ENCODE measurements around the gene LRRN4CL. TPM values are rescaled to one million over a fixed set of nuclear protein-coding genes. Genes with fewer than 3 reads are reported as not detected.

Gene LRRN4CL
- total and polyA plus RNA-seq, 2 of the 8 experiments (the other 6 are each of a cell fraction or from before 2014, with no cell fraction given), result 0.05 to 0.26 TPM

DNA sequence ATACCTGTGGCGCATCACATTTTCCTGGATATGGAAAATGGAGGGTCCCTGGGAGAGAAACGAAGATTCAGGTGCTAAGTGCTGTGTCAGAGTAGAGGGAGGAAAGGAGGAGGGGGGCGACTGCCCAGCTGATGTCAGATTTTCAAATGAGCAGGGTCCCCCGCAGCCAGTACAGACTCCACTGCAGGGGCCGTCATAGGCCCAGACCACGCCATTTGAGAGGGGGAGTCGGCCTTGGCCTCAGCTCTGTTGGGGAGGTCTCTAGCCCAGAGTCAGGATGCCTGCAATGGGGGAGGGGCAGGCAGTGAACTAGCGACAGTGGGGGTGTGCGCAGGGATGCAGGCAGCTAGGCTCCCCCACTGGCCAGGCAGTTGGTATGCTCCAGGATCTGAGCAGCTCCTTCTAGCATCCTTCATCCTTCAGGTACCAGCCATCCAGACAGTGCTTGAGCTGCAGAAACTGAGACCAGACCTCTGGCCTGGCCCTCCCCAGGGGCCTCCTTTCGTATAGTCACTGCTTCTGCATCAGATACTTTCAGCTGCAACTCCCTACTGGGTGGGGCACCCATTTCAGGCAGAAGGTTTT, 18.0 kb upstream of the LRRN4CL start, which contains the start of the genes BSCL2 and GNG3 (continued):
- no peak for TF ChIP-seq CHD7 (IDR thresholded peaks at IDR 0.05; ENCODE audit: insufficient replicate concordance, low read length)
- no peak for TF ChIP-seq RNF2 (IDR thresholded peaks at IDR 0.05; ENCODE audit: borderline replicate concordance, low read depth, low read length, missing control alignments, poor library complexity, severe bottlenecking)
- peak; percentile 100 for TF ChIP-seq CHD1 (IDR thresholded peaks at IDR 0.05; ENCODE audit: low read depth, low read length)
- TF ChIP-seq CTCF (IDR thresholded peaks at IDR 0.05; ENCODE audit: control extremely low read depth in 1 of 3, insufficient read depth in 1 of 3, low read depth in 1 of 3, low read length in 3 of 3), result no peak
- peak; percentile 77; the same call in 1 of the 2 replicates for TF ChIP-seq KDM1A (IDR thresholded peaks at IDR 0.05; ENCODE audit: borderline replicate concordance, low read length)
- peak; percentile 68 for TF ChIP-seq SIX5 (IDR thresholded peaks at IDR 0.05; ENCODE audit: low read depth, low read length)
- TF ChIP-seq TCF12 (IDR thresholded peaks at IDR 0.05; ENCODE audit: low read depth, low read length), result peak; percentile 61; the same call in 1 of the 2 replicates
- TF ChIP-seq GTF2F1 (IDR thresholded peaks at IDR 0.05; ENCODE audit: borderline replicate concordance, low read depth, low read length), result no peak

All from H1 (cell line).